Body of pancreas (tissue), 4 donors: Measurements from ENCODE around the gene MAD2L2.

Experiments
- POLR2A ChIP-seq, 3 donors: fragments of 450-650 bp; IDR thresholded peaks; one replicate each; pipeline ENCODE4 v1.6.1; 2016; ENCODE audit warnings: antibody characterized with exemption in 3 of 3, mild to moderate bottlenecking in 2 of 3
- TF ChIP-seq, protein P1 (sequence below), 7 experiments: fragments of 450-650 bp in 4 of 7; fragments of 200-600 bp in 3 of 7; sonication (generic) in 3 of 7; IDR thresholded peaks; one replicate each; pipeline ENCODE4 v1.5.1; 2016 to 2019; ENCODE audit warnings: antibody characterized with exemption in 7 of 7

DNA sequence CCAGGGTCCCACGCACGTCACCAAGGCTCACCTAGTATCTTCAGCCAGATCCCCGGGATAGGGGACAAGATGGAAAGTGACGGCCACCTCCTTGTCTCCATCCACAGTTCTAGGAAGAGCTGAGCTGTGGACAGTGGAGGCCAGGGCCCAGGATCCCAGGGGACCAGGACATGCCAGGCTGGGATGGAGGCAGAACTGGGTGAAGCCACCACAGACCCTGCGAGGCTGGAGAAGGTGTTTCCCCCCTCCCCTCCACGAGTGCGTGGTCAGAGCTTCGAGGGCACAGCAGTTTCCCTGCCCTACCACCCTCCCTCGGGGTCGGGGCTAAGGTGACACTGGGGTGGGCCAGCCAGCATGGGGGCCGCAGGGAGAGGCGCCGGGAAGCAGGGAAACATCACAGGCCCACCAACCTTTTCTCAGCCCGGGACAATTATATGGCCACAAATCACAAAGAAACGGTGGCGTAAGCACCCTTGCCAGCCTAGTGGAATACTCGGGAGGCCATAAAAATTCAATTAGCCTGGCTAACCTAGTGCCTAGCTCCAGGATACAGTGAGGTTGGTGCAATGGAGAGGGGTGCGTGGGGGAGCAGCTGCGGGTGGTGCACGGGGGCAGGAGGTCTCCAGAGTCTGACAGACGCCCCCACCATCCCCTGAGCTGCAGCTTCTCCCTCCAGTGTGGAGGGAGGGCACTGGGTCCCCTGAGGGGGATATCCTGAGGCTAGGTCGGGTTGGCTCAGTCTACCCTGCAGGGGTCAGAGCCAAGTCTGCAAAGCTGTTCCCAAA lies 23.9 kb upstream of the MAD2L2 start:
- TF ChIP-seq, protein P1, sequence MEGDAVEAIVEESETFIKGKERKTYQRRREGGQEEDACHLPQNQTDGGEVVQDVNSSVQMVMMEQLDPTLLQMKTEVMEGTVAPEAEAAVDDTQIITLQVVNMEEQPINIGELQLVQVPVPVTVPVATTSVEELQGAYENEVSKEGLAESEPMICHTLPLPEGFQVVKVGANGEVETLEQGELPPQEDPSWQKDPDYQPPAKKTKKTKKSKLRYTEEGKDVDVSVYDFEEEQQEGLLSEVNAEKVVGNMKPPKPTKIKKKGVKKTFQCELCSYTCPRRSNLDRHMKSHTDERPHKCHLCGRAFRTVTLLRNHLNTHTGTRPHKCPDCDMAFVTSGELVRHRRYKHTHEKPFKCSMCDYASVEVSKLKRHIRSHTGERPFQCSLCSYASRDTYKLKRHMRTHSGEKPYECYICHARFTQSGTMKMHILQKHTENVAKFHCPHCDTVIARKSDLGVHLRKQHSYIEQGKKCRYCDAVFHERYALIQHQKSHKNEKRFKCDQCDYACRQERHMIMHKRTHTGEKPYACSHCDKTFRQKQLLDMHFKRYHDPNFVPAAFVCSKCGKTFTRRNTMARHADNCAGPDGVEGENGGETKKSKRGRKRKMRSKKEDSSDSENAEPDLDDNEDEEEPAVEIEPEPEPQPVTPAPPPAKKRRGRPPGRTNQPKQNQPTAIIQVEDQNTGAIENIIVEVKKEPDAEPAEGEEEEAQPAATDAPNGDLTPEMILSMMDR (IDR thresholded peaks at IDR 0.05) = no peak
- no peak for TF ChIP-seq POLR2A (IDR thresholded peaks at IDR 0.05)
